Astrocyte of the cerebellum (primary cell): ENCODE measurements around the gene PLXNA2.

Source experiments
- DNase-seq: peaks from one replicate; pipeline ENCODE4 v3.0.0-alpha.2; 2011; ENCODE audit warnings: low read depth
- H3K4me3 ChIP-seq: 2 replicates; pipeline ENCODE4 v1.5.1; 2011; ENCODE audit warnings: mild to moderate bottlenecking, low read depth, low read length, moderate library complexity
- CTCF ChIP-seq: IDR thresholded peaks from 2 replicates; pipeline ENCODE4 v1.5.1; 2012; ENCODE audit warnings: low read length, low read depth, moderate library complexity, mild to moderate bottlenecking; ENCODE audit errors: missing control alignments
- in situ Hi-C: cut with HindIII; loops from 2 replicates; pipeline ENCODE4 v1.10.0; 2017; ENCODE audit warnings: low sequenced_read_pairs

The PLXNA2 gene

GRCh38 chr1:208190784-208191183 is 53.4 kb downstream of the PLXNA2 start:
- in situ Hi-C loops = no loop called here
- no peak for TF ChIP-seq CTCF

DNA sequence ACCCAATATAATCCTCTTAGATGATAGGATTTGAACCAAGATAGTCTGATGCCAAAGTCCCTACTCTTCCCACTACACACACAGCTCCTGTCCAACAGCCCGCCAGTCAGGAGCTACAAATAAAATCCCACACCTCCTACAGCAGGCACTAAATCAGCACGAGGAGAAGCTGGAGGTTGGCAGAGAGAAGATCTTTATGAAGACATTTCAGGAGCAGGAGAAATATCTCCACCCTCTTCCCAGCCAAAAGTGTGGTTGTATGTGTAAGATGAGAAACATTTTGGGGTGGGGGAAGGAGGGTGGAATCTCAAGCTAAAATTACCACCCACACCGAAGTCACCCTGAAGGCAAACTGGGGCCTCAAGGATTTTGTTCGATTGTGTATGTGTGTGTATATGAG is 54.5 kb downstream of the PLXNA2 start:
- no peak for DNase-seq
- in situ Hi-C loops = no loop called here
- TF ChIP-seq CTCF = no peak
- no peak overlapping the region for H3K4me3 ChIP-seq

More at GRCh38 chr1:208190784-208191183, 53.4 kb downstream of the PLXNA2 start:
- H3K4me3 ChIP-seq = no peak overlapping the region
- DNase-seq = no peak

- TF ChIP-seq CTCF = no peak
- in situ Hi-C loops = no loop called here
- no peak for DNase-seq
- no peak overlapping the region for H3K4me3 ChIP-seq
Observed at GRCh38 chr1:208189183-208189582, 55.0 kb downstream of the PLXNA2 start.

DNA sequence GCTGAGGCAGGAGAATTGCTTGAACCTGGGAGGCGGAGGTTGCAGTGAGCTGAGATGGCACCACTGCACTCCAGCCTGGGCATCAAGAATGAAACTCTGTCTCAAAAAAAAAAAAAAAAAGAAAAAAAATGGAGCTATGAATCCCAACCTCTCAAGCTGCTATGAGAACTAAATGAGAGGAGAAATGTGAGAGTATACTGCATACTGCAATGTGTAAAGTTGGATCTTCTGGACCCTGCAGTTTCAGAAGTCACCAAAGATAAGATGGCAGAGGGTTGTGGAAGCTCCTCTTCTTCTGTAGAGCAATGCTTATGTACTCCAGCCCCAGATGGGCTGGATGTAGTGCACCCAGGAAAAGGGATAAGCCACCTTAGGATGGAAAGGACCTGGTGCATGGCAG is 55.6 kb downstream of the PLXNA2 start:
- no peak for DNase-seq
- no peak overlapping the region for H3K4me3 ChIP-seq
- TF ChIP-seq CTCF = no peak
- in situ Hi-C loops = no loop called here

- no peak overlapping the region for H3K4me3 ChIP-seq
- TF ChIP-seq CTCF = no peak
- no peak for DNase-seq
- in situ Hi-C loops = no loop called here
Observed at GRCh38 chr1:208187499-208188041, 56.6 kb downstream of the PLXNA2 start.

DNA sequence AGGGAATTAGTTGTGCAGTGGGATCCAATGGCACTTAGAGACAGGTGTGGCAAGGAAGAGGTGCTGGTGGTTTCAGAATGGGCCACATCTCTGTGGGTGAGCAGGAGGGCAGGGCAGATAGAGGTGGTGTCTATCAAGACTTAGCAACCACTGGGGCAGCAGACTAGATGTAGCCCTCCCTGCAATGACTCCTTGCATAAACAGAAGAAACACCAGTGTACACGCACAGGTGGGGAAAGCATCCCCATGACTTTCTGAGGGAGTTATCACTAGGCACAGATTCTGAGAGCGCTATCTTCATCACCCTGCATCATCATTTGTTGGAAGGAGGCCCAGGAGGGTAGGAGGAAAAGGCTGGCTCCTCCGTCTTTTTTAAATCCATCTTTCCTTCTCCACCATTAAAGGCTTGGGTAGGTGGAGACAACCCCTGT is 58.4 kb downstream of the PLXNA2 start:
- no peak for DNase-seq
- TF ChIP-seq CTCF = no peak
- H3K4me3 ChIP-seq = no peak overlapping the region
- in situ Hi-C loops = no loop called here
